ENCODE measurements around the gene IRF8.
"Not testable (repeated sequence)": the region's sequence is repeated elsewhere in the genome, so short reads cannot be mapped to it uniquely, and the experiment has no call there.

IRF8 gene

GRCh38 chr16:85868495-85868894, 30.5 kb upstream of the IRF8 start:
- DNase-seq (ENCODE audit: low spot score): no peak

- no peak for DNase-seq (ENCODE audit: low spot score)
Observed at GRCh38 chr16:85869206-85869605, 29.8 kb upstream of the IRF8 start.

GRCh38 chr16:85869785-85870558, 29.0 kb upstream of the IRF8 start:
- DNase-seq (ENCODE audit: low spot score): no peak

DNA sequence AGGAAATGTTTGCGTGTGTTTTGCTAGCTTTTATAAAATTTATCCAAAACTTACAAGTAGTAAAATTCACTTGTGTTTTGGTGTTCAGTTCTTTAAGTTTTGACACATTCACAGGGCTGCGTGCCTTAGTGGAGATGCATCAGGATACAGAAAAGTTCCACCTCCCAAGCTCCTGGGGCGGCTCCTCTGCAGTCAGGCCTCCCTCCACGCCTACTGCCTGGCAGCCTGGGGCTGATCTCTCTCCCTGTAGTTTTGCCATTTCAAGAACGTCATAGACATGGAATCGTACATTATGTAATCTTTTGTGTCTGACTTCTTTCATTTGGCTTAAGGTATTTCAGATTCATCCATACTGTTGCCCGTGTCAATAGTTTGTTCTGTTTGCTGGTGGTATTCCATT, 27.2 kb upstream of the IRF8 start:
- DNase-seq (ENCODE audit: low spot score): no peak

- DNase-seq (ENCODE audit: low spot score): no peak
Observed at GRCh38 chr16:85872734-85873133, 26.2 kb upstream of the IRF8 start.

DNA sequence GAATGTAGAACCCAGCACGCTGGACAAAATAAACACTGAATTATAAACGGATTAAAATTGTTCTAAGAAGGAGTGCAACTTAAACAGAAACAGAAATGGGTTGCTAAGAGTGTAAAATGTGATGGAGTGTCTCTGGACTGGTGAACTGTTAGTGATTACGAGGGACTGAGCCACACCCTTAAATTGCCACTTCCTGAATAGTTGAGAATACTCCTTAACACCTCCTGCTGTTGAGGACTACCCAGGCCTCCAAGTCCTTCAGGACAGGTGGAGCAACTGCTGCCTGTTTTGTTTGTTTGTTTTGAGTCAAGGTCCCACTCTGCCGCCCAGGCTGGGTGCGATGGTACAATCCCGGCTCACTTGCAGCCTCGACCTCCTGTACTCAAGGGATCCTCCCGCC, 25.8 kb upstream of the IRF8 start:
- DNase-seq (ENCODE audit: low spot score): no peak

- DNase-seq (ENCODE audit: low spot score): not testable (repeated sequence)
Observed at GRCh38 chr16:85874031-85874430, 24.9 kb upstream of the IRF8 start.

- DNase-seq (ENCODE audit: low spot score): no peak
Observed at GRCh38 chr16:85878407-85878806, 20.6 kb upstream of the IRF8 start.

- no peak for DNase-seq (ENCODE audit: low spot score)
Observed at GRCh38 chr16:85878875-85879274, 20.1 kb upstream of the IRF8 start.

GRCh38 chr16:85879549-85879948, 19.4 kb upstream of the IRF8 start:
- DNase-seq (ENCODE audit: low spot score): no peak

GRCh38 chr16:85879975-85880831, 18.8 kb upstream of the IRF8 start:
- no peak for DNase-seq (ENCODE audit: low spot score)

DNA sequence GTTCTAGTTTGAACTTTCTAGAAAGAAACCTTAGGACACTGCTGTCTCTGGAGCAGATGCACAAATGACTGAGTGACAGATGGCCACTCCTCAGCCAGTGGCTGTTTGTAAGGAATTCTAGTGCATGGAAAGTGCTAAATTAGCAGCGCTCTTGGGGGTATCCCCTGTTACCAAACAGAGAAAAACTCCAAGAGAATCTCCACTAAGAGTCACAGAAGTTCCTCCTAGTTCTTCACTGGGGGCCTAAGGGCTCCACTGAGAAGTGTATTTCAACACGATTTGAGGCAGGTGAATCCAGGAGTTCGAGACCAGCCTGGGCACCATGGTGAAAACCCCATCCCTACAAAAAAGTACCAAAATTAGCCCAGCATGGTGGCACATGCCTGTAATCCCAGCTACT, 18.1 kb upstream of the IRF8 start:
- DNase-seq (ENCODE audit: low spot score): no peak

DNA sequence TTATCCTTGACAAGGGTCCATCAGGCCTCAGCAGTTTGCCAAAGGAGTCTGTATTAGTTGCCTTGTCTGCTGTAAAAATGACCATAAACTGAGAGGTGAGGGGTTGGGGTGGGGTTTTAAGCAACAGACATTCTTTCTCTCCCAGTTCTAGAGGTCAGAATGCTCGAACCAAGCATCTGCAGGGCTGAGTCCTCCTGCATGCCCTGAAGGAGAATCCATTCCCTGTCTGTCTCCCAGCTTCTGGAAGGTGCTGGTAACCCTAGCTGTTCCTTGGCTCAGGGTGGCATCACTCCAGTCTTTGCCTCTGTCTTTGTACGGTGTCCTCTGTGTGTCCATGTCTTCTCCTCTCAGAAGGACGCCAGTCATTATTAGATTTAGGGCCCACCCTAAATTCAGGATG, 17.5 kb upstream of the IRF8 start:
- DNase-seq (ENCODE audit: low spot score): no peak

DNA sequence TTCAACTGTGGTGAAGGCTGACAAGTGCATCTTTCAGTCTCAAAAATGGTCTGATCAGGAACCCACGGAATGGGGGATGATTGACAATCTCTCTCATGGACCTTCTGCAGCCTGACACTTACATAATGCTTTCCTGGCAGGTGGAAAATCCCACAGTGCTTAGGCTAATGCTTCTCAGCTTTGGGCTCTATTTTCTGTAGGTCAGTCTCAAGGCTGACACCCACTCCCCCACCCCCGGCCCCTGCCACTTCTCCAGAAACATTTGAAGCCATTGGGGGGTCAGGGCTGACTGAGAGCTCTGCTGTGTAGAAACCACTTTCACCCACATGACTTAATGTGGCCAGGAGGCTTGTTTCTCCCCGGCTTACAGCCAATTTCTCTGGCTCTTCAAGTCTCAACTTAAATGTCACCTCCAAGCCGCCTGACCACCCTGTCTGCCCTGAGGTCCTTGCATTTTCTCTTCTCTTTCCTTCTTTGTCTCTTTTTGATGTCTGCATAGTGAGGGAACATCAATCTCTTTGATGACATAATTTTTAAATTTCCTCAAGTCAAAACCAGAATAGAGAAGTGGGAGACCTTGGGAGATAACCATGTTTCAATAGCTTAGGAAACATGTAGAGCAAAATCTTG, 16.7 kb upstream of the IRF8 start:
- no peak for DNase-seq (ENCODE audit: low spot score)

GRCh38 chr16:85883813-85884212, 15.1 kb upstream of the IRF8 start:
- no peak for DNase-seq (ENCODE audit: low spot score)

GRCh38 chr16:85884808-85885463, 14.0 kb upstream of the IRF8 start:
- no peak for DNase-seq (ENCODE audit: low spot score)

DNA sequence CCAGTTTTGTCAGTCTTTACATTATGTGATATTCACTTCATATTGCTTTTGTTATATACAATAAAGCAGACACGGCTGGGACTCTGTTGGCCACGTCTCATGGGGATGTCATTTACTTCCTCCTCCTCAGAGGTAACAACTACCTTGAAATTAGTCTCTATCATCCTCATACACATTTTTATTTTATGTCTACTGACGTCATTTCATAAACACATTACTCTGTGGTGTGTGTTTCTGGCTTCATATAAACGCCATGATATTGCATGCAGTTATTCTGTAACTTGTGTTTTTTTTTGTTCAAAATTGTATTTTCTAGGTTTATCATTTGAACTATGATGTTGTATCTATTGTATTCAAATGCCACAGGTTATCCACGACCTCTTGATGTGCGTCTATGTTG, 13.4 kb upstream of the IRF8 start:
- no peak for DNase-seq (ENCODE audit: low spot score)

DNA sequence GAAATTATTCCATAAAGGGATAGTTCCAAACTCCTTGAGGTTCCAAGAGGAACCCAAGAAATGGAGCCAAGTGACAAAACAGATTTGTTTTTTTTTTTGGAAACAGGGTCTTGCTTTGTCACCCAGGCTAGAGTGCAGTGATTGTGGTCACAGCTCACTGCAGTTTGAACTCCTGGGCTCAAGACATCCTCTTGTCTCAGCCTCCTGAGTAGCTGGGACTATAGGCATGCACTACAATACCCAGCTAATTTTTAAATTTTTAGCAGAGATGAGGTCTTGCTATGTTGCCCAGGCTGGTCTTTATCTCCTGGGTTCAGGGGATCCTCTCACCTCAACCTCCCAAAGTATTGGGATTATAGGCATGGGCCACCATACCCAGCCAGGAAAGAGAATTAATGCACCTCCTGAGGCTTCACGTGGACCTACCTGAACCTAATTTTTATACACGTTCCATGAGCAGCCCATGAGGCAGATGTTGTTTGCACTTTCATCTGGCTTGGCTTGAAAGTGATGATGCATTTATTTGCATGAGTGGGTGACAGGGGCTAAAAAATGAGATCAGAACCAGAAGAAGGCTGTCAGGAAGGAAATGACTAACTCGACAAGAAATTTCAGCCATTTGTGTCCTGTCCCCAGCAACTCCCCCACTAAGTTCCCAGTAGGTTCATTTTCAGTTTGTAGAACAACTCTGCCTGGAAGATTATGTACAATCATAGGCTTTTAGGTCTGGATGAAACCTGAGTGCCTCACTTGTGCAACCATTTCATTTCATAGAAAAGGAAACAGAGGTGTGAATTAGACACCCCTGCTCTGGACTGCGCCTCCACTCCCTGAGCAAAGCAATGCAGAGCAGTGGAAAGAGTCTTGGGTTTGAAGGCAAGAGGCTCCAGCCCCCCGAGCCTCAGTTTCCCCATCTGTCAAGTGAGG, 10.3 kb upstream of the IRF8 start:
- no peak for DNase-seq (ENCODE audit: low spot score)

DNA sequence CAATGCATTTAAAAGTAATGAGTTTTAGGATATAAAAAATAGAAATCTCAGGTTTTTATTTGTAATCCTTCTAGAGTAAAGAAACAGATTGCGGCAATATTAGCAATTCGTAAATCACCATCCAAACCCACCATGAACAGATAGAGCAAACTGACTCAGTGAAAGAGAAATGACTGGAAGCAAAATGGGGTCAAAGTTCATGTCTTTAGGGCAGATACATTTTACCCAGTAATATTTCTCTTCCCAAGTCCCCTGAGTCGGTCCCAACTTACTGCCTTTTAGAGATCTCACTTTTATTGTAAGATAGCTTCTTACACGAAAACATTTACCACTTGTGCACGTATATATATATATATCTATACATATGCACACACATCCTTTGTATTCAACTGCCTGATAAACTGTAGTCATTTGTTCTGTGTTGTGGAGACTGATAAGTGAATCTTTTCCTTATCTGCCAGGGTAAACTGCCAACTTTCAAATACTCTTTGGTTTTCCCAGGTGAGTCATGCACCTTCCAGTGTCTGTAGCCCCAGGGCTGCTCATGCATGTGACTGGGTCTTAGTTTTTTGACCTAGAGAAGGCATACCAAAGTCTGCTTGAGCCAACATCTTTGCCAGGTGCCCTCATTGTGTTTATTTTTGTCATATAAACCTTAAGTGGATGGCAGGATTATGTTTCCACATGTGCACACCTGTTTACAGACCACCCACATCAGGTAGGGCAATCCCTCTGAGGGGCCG, 7.8 kb upstream of the IRF8 start:
- DNase-seq (ENCODE audit: low spot score): no peak

- no peak for DNase-seq (ENCODE audit: low spot score)
Observed at GRCh38 chr16:85891776-85892166, 7.2 kb upstream of the IRF8 start.

DNA sequence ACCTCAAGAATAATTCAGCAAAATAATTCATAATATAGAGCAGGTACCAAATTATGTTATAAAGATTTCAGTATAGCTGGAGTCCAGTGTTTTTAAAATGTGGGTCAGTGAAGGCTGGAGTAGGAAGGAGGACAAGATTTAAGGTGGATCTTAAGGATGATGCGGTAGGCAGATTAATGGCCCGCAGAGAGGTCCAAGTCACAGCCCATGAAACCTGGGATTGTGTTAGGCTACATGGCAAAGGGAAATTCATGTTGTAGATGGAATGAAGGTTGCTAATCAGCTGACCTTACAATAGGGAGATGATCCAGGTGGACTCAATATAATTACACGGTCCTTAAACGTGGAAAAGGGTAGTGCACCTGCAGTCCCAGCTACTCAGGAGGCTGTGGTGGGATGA, 6.2 kb upstream of the IRF8 start:
- no peak for DNase-seq (ENCODE audit: low spot score)

Data from hematopoietic multipotent progenitor cell treated with erythropoietin and hydrocortisone succinate and interleukin-3 and kit ligand, for 17 days (in vitro differentiated cells).